ENCODE data around the gene TST.

DNA sequence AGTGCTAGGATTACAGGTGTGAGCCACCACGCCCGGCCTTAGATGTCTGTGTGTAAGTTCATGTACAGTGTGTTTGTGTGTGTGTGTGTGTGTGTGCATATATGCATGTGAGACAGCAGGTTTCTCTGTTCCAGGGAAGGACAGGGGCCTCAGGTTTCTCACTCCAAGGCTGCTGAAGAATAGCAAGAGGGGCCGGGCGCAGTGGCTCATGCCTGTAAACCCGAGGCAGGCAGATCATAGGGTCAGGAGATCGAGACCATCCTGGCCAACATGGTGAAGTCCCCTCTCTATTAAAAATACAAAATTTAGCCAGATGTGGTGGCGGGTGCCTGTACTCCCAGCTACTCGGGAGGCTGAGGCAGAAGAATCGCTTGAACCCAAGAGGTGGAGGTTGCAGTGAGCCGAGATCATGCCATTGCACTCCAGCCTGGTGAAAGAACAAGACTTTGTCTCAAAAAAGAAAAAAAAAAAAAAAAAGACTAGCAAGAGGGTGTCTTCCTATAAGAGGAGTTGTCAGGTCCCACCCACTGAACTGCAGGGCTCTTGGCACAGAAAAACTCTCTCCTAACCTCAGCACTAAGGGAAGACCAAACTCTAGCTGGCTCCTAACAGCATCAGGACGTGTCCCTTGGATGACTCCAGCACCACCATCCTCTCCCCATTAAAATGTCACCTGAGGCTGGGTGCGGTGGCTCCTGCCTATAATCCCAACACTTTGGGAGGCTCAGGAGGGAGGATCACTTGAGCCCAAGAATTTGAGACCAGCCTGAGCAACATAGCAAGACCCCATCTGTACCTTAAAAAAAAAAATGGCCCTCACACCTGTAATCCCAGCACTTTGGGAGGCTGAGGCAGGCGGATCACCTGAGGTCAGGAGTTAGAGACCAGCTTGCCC is 40.0 kb downstream of the TST start:
- TF ChIP-seq, protein P1, sequence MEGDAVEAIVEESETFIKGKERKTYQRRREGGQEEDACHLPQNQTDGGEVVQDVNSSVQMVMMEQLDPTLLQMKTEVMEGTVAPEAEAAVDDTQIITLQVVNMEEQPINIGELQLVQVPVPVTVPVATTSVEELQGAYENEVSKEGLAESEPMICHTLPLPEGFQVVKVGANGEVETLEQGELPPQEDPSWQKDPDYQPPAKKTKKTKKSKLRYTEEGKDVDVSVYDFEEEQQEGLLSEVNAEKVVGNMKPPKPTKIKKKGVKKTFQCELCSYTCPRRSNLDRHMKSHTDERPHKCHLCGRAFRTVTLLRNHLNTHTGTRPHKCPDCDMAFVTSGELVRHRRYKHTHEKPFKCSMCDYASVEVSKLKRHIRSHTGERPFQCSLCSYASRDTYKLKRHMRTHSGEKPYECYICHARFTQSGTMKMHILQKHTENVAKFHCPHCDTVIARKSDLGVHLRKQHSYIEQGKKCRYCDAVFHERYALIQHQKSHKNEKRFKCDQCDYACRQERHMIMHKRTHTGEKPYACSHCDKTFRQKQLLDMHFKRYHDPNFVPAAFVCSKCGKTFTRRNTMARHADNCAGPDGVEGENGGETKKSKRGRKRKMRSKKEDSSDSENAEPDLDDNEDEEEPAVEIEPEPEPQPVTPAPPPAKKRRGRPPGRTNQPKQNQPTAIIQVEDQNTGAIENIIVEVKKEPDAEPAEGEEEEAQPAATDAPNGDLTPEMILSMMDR (IDR thresholded peaks at IDR 0.05): no peak
- TF ChIP-seq EZH2 (IDR thresholded peaks at IDR 0.05; ENCODE audit: borderline replicate concordance, insufficient read depth, low read depth, low read length, poor library complexity, severe bottlenecking): no peak
